Measurements from ENCODE around the gene LAMC2. TPM values are rescaled to one million over a fixed set of nuclear protein-coding genes. Genes with fewer than 3 reads are reported as not detected.

The LAMC2 gene
- total RNA-seq, 2 donors from 2014 or later: 0.54 to 4.5 TPM

DNA sequence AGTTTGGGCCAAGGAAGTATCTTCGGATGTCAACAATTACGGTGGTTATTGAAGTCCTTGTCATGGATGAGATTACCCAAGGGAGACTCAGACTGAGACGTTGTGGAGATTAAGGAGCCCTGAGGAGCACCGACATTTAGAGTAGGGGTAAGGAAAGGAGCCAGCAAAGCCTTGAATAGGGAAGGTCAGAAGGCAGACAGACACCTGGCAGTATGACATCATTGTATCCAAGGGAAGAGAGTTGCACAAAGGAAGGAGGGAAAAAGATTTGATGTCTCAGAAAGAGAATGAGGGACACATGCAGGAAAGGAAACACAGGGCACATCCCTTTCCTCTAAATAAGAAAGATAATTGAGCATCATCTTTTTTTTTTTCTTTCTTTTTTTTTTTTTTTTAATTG lies 11.7 kb downstream of the LAMC2 start:
- H3K9me3 ChIP-seq: no peaks in the 10 kb centered on the region
- no peaks in the 10 kb centered on the region for H3K36me3 ChIP-seq
- no peak overlapping the region for H3K27ac ChIP-seq
- no peaks in the 10 kb centered on the region for H3K4me1 ChIP-seq (ENCODE audit: control insufficient read depth in 1 of 2, low read depth in 2 of 2)
- TF ChIP-seq, protein P1, sequence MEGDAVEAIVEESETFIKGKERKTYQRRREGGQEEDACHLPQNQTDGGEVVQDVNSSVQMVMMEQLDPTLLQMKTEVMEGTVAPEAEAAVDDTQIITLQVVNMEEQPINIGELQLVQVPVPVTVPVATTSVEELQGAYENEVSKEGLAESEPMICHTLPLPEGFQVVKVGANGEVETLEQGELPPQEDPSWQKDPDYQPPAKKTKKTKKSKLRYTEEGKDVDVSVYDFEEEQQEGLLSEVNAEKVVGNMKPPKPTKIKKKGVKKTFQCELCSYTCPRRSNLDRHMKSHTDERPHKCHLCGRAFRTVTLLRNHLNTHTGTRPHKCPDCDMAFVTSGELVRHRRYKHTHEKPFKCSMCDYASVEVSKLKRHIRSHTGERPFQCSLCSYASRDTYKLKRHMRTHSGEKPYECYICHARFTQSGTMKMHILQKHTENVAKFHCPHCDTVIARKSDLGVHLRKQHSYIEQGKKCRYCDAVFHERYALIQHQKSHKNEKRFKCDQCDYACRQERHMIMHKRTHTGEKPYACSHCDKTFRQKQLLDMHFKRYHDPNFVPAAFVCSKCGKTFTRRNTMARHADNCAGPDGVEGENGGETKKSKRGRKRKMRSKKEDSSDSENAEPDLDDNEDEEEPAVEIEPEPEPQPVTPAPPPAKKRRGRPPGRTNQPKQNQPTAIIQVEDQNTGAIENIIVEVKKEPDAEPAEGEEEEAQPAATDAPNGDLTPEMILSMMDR (IDR thresholded peaks at IDR 0.05): no peak
- H3K4me3 ChIP-seq: no peak overlapping the region
- no peak for DNase-seq (ENCODE audit: low spot score)
- H3K27me3 ChIP-seq (replicated peaks; ENCODE audit: insufficient read depth): no peaks in the 10 kb centered on the region
- no peak for ATAC-seq (ENCODE audit: insufficient number of reproducible peaks, low FRiP score, low read depth)

DNA sequence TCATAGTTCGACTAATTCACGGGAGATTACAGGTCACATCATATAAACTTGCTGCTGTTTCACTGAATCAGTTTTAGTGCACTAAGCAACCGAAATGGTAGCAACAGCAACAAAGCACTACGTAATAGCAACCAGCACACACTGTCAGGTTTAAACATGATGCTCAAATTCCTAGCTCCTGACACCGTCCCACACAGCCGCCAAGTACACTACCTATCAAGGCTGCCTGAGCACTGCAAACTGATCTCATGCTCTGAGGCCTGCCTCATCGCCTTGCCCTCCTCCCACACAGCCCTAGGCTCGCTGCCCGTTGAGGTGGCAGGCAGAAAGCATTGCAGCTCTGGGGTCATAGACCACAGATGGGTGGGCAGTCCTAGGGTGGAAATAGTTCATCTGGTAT lies 12.4 kb downstream of the LAMC2 start:
- Histone ChIP-seq H3K27me3 (replicated peaks; ENCODE audit: insufficient read depth) (no peaks in the 10 kb centered on the region), H3K4me3 (no peak overlapping the region), H3K9me3 (no peaks in the 10 kb centered on the region), H3K4me1 (ENCODE audit: control insufficient read depth in 1 of 2, low read depth in 2 of 2) (no peaks in the 10 kb centered on the region), H3K36me3 (no peaks in the 10 kb centered on the region), H3K27ac (no peak overlapping the region)
- no peak for ATAC-seq (ENCODE audit: insufficient number of reproducible peaks, low FRiP score, low read depth)
- TF ChIP-seq, protein P1 (IDR thresholded peaks at IDR 0.05): no peak
- DNase-seq (ENCODE audit: low spot score): no peak

DNA sequence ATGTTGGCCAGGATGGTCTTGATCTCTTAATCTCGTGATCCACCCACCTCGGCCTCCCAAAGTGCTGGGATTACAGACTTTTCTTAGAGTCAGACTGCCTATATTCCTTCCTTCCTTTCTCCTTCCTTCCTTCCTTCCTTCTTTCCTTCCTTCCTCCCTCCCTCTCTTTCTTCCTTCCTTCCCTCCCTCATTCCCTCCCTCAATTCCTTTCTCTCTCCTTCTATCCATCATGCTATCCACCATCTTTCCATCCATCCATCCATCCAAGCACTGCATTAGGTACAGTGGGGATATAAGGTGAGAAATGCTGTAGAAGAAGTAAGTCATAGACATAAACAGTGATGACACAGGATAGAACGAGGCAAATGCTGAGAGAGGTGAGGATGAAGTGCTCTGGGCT lies 13.2 kb downstream of the LAMC2 start:
- no peak for ATAC-seq (ENCODE audit: insufficient number of reproducible peaks, low FRiP score, low read depth)

DNA sequence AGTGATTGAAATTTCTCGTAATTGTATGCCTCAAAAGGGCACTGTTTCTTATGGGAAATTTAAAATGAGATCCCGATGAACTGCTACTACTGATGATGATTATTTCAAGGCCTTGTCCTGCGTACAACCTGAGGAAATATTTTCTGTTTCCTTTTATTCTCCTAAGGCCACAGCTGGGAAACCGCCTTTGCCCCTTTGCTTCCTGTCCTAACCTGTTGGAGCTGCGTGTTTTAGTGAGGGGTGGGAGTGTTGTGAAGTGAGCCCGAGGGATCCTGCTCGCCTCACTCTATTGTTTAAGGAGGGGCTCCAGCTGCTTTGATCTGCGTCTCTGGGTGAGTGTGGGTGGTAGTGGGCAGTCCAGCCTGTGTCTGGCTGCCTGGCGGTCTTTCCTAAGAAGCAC lies 14.4 kb downstream of the LAMC2 start:
- no peaks in the 10 kb centered on the region for H3K36me3 ChIP-seq
- no peaks in the 10 kb centered on the region for H3K9me3 ChIP-seq
- TF ChIP-seq, protein P1 (IDR thresholded peaks at IDR 0.05): no peak
- H3K4me3 ChIP-seq: no peak overlapping the region
- H3K27ac ChIP-seq: no peak overlapping the region
- ATAC-seq (ENCODE audit: insufficient number of reproducible peaks, low FRiP score, low read depth) (no peak), DNase-seq (ENCODE audit: low spot score) (no peak)
- no peaks in the 10 kb centered on the region for H3K27me3 ChIP-seq (replicated peaks; ENCODE audit: insufficient read depth)
- peaks cover 0 to 8% of the 10 kb centered on the region in 2 donors for H3K4me1 ChIP-seq (ENCODE audit: control insufficient read depth in 1 of 2, low read depth in 2 of 2)

More for the DNA sequence above, 13.2 kb downstream of the LAMC2 start:
- TF ChIP-seq, protein P1 (IDR thresholded peaks at IDR 0.05): no peak
- H3K36me3 ChIP-seq: no peaks in the 10 kb centered on the region
- no peaks in the 10 kb centered on the region for H3K9me3 ChIP-seq
- no peak overlapping the region for H3K27ac ChIP-seq
- no peaks in the 10 kb centered on the region for H3K4me1 ChIP-seq (ENCODE audit: control insufficient read depth in 1 of 2, low read depth in 2 of 2)
- H3K4me3 ChIP-seq: no peak overlapping the region
- H3K27me3 ChIP-seq (replicated peaks; ENCODE audit: insufficient read depth): no peaks in the 10 kb centered on the region
- no peak for DNase-seq (ENCODE audit: low spot score)

DNA sequence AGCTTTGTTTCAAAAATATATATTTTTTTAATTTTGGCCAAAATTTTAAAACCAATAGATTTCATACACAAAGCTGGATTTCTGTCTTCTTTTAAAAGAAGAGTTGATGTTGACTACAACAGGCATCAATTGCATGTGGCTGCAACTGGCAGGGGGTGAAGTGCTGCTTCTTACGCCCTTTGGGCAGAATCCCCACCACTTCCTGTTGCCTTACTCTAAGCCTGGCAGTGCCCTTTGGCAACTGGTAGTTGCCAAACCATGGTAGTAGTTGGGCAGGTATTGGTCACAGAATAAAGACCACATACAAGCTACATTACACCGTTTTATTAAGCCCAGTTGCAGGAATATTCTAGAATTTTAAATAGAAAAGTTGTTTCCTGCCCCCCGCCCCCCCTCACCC lies 17.0 kb downstream of the LAMC2 start:
- no peaks in the 10 kb centered on the region for H3K27me3 ChIP-seq (replicated peaks; ENCODE audit: insufficient read depth)
- ATAC-seq (ENCODE audit: insufficient number of reproducible peaks, low FRiP score, low read depth): no peak
- H3K4me1 ChIP-seq (ENCODE audit: control insufficient read depth in 1 of 2, low read depth in 2 of 2): peaks cover 0 to 13% of the 10 kb centered on the region in 2 donors
- H3K36me3 ChIP-seq: no peaks in the 10 kb centered on the region
- TF ChIP-seq, protein P1 (IDR thresholded peaks at IDR 0.05): no peak
- no peaks in the 10 kb centered on the region for H3K9me3 ChIP-seq
- H3K4me3 ChIP-seq: no peak overlapping the region
- DNase-seq (ENCODE audit: low spot score): no peak
- no peak overlapping the region for H3K27ac ChIP-seq

Measured in thoracic aorta (tissue), 2 donors.